ENCODE results near the gene LARGE1. TPM values are rescaled to one million over a fixed set of nuclear protein-coding genes. Genes with fewer than 3 reads are reported as not detected.

The LARGE1 gene
- total and polyA plus RNA-seq, 2 of the 8 experiments (the other 6 are each of a cell fraction or from before 2014, with no cell fraction given) = 43.7 to 83.0 TPM

- TF ChIP-seq BCL11A (IDR thresholded peaks at IDR 0.05; ENCODE audit: low read depth in 2 of 2, low read length in 2 of 2) = no peak
- TF ChIP-seq BRCA1 (IDR thresholded peaks at IDR 0.05; ENCODE audit: low read depth, low read length) = no peak
- TF ChIP-seq HDAC2 (IDR thresholded peaks at IDR 0.05; ENCODE audit: borderline replicate concordance in 1 of 2, low read depth in 2 of 2, low read length in 2 of 2) = peak; percentile 33 to 52; a peak in 1 of 4 replicates
- TF ChIP-seq MAX (IDR thresholded peaks at IDR 0.05) = no peak
- TF ChIP-seq KDM1A (IDR thresholded peaks at IDR 0.05; ENCODE audit: borderline replicate concordance, low read length) = no peak; the same call in 1 of the 2 replicates
- no peak; the same call in 1 of the 2 replicates for TF ChIP-seq TBP (IDR thresholded peaks at IDR 0.05; ENCODE audit: low read depth, low read length)
- TF ChIP-seq KDM5A (IDR thresholded peaks at IDR 0.05; ENCODE audit: low read length) = no peak
- TF ChIP-seq CHD2 (IDR thresholded peaks at IDR 0.05; ENCODE audit: low read length) = no peak
- no peak for TF ChIP-seq RBBP5 (IDR thresholded peaks at IDR 0.05; ENCODE audit: borderline replicate concordance, low read depth, low read length)
- peak; percentile 29; the same call in 1 of the 2 replicates for TF ChIP-seq JUND (IDR thresholded peaks at IDR 0.05; ENCODE audit: low read length)
- TF ChIP-seq POLR2AphosphoS5 (IDR thresholded peaks at IDR 0.05; ENCODE audit: low read depth, low read length) = no peak
- TF ChIP-seq GTF2F1 (IDR thresholded peaks at IDR 0.05; ENCODE audit: borderline replicate concordance, low read depth, low read length) = no peak
- no peak for TF ChIP-seq CREB1 (IDR thresholded peaks at IDR 0.05)
- TF ChIP-seq RXRA (IDR thresholded peaks at IDR 0.05; ENCODE audit: insufficient read depth, low read depth, low read length) = no peak
- TF ChIP-seq ATF2 (IDR thresholded peaks at IDR 0.05; ENCODE audit: low read length) = no peak; the same call in 1 of the 2 replicates
Measured at GRCh38 chr22:33896575-33897447, 23.5 kb downstream of the LARGE1 start (continued).
